ENCODE data around the gene PAPOLA. TPM values are rescaled to one million over a fixed set of nuclear protein-coding genes. Genes with fewer than 3 reads are reported as not detected.

PAPOLA gene
- total and polyA plus RNA-seq, 2 of the 4 experiments (the other 2 are of a cell fraction), result 73.8 to 128 TPM

GRCh38 chr14:96497087-96497486 is 5.1 kb upstream of the PAPOLA start:
- Histone ChIP-seq H3K18ac (ENCODE audit: low read depth, low read length) (no peak overlapping the region), H3K4me1 (ENCODE audit: control insufficient read depth, insufficient read depth, low read length) (0 out of 2 replicates have a peak, but pooled peaks cover 2% of the 10 kb centered on the region), H2BK5ac (ENCODE audit: low read depth, low read length, poor library complexity, severe bottlenecking) (no peak overlapping the region), H3K4me3 (ENCODE audit: insufficient read depth, low read depth, low read length) (no peak overlapping the region), H2AFZ (replicated peaks; ENCODE audit: low read length, poor library complexity) (no peak overlapping the region), H3K14ac (replicated peaks; ENCODE audit: low read depth, low read length) (no peak overlapping the region), H2AK9ac (replicated peaks; ENCODE audit: low read depth, low read length, poor library complexity) (no peak overlapping the region), H2BK15ac (ENCODE audit: low read depth, low read length) (no peak overlapping the region), H3K4ac (ENCODE audit: low read depth, low read length) (no peak overlapping the region), H3K56ac (ENCODE audit: extremely low read depth, insufficient read depth, low read length) (no peak overlapping the region), H3K9ac (ENCODE audit: low read depth, low read length) (no peak overlapping the region), H4K91ac (ENCODE audit: insufficient read depth, low read depth, low read length) (no peak overlapping the region), H3K4me2 (ENCODE audit: low read depth, low read length) (no peak overlapping the region), H3K27me3 (ENCODE audit: control insufficient read depth, insufficient read depth, low read length) (peaks cover 9% of the 10 kb centered on the region), H2BK20ac (ENCODE audit: low read depth, low read length) (no peak overlapping the region), H3K9me3 (ENCODE audit: control insufficient read depth, insufficient read depth, low read length) (no peaks in the 10 kb centered on the region), H4K5ac (ENCODE audit: low read depth, low read length) (no peak overlapping the region), H3K36me3 (ENCODE audit: control insufficient read depth, insufficient read depth, low read length) (no peaks in the 10 kb centered on the region), H3K23ac (ENCODE audit: low read depth, low read length) (no peak overlapping the region), H3K9me1 (ENCODE audit: insufficient read depth, low read length) (peaks cover 2% of the 10 kb centered on the region; the same call in 1 of the 2 replicates), H4K20me1 (ENCODE audit: insufficient read depth, low read length) (no peaks in the 10 kb centered on the region), H4K8ac (ENCODE audit: low read depth in 2 of 2, low read length in 2 of 2) (no peak overlapping the region), H3K79me1 (ENCODE audit: low read depth in 1 of 2, low read length in 2 of 2) (peaks cover 5 to 11% of the 10 kb centered on the region in 2 experiments; a peak in 3 of 4 replicates), H3K27ac (ENCODE audit: insufficient read depth, low read length) (no peak overlapping the region), H2BK120ac (ENCODE audit: low read depth, low read length) (no peak overlapping the region), H2AK5ac (ENCODE audit: low read depth, low read length) (no peak overlapping the region)
- 57% methylated on average over 1 of the region's 5 CpGs; no CpG with 5 or more reads in 1 of the 2 experiments for WGBS, 2 experiments (ENCODE audit: extremely low coverage in 2 of 2, insufficient read length in 1 of 2)
- ATAC-seq (ENCODE audit: low read depth) (no peak), DNase-seq (no peak)
- CTCF ChIA-PET, result no interaction called here
- no TSS peak for BruUV-seq (replicated peaks)
- in situ Hi-C loops (cut with MboI; ENCODE audit: low sequenced_read_pairs) (no loop called here), intact Hi-C loops (cut with micrococcal nuclease) (no loop called here), dilution Hi-C loops (cut with HindIII; ENCODE audit: low sequenced_read_pairs, unreplicated experiment) (no loop called here)
- TF ChIP-seq MAFK (IDR thresholded peaks at IDR 0.05; ENCODE audit: low read depth, low read length), result no peak
- POLR2A ChIA-PET (ENCODE audit: unreplicated experiment), result no interaction called here

Measured in IMR-90 (cell line).